Transverse colon (tissue), 4 donors: ENCODE measurements around the gene DACT3. TPM values are rescaled to one million over a fixed set of nuclear protein-coding genes. Genes with fewer than 3 reads are reported as not detected.

Experiments used
- DNase-seq: peaks from one replicate; pipeline ENCODE4 v3.0.0-alpha.2; 2019
- H3K27ac ChIP-seq, 4 donors: fragments of 200-600 bp; sonication (generic); 2 replicates each; pipeline ENCODE4 v1.5.1; 2016 to 2018; ENCODE audit warnings: inconsistent platforms in 4 of 4
- H3K27me3 ChIP-seq: fragments of 200-600 bp; sonication (generic); 2 replicates; pipeline ENCODE4 v1.5.1; 2017; ENCODE audit warnings: inconsistent platforms
- H3K36me3 ChIP-seq, 4 donors: fragments of 200-600 bp; sonication (generic); 2 replicates each; pipeline ENCODE4 v1.5.1; 2017 to 2019; ENCODE audit warnings: inconsistent platforms in 4 of 4
- H3K4me1 ChIP-seq, 4 donors: fragments of 200-600 bp; sonication (generic); 2 replicates each; pipeline ENCODE4 v1.5.1; 2017 to 2020; ENCODE audit warnings: inconsistent platforms in 4 of 4
- H3K4me3 ChIP-seq, 4 donors: fragments of 200-600 bp; sonication (generic); 1 replicate in 1 of 4; 2 replicates in 3 of 4; pipeline versions ENCODE4 v1.5.1 to v1.6.1; 2017 to 2019; ENCODE audit warnings: inconsistent platforms in 4 of 4
- H3K9me3 ChIP-seq, 2 donors: fragments of 200-600 bp; sonication (generic); 2 replicates each; pipeline ENCODE4 v1.5.1; 2017 to 2019; ENCODE audit warnings: inconsistent platforms in 2 of 2
- CTCF ChIP-seq, 5 experiments: fragments of 200-600 bp in 3 of 5; fragments of 450-650 bp in 2 of 5; sonication (generic) in 3 of 5; IDR thresholded peaks; 1 replicate in 2 of 5; 2 replicates in 3 of 5; pipeline ENCODE4 v1.5.1; 2016 to 2017; ENCODE audit warnings: antibody characterized with exemption in 5 of 5, inconsistent platforms in 3 of 5, mild to moderate bottlenecking in 2 of 5, moderate library complexity in 1 of 5
- EP300 ChIP-seq: sonication (generic); formaldehyde crosslinking; IDR thresholded peaks from one replicate; pipeline ENCODE4 v1.6.1; 2017; ENCODE audit warnings: antibody characterized with exemption, low read depth
- POLR2A ChIP-seq: fragments of 450-650 bp; IDR thresholded peaks from one replicate; pipeline ENCODE4 v1.6.1; 2016; ENCODE audit warnings: antibody characterized with exemption, mild to moderate bottlenecking, moderate library complexity
- POLR2AphosphoS5 ChIP-seq, 3 donors: sonication (generic); formaldehyde crosslinking; IDR thresholded peaks; one replicate each; pipeline ENCODE4 v1.6.1; 2016; ENCODE audit warnings: antibody characterized with exemption in 3 of 3
- WGBS, 2 donors: methylation state at CpG; one replicate each; pipeline ENCODE4 v1.1.5; 2018; ENCODE audit warnings: low coverage in 1 of 2; 5-methylcytosine and 5-hydroxymethylcytosine counted together
- in situ Hi-C, 4 donors: fragments of 200-750 bp; cut with MboI; loops; one replicate each; pipeline versions ENCODE4 v1.15.0 to v1.15.1; 2017; ENCODE audit warnings: low sequenced_read_pairs in 3 of 4, low pct_ligation_motif_present in 1 of 4, low pct_unique_long_range_greater_than_20kb in 1 of 4
- intact Hi-C: fragments of 100-400 bp; cut with DNase I; formaldehyde crosslinking; loops from one replicate; pipeline ENCODE4 v1.15.1; 2023; ENCODE audit warnings: low total_unique reads
- total RNA-seq, 4 donors: library from RNA; depleted of rRNA; stranded (reverse); fragments of >200 nt; gene quantifications; one replicate each; pipeline ENCODE4 v1.1.0, GENCODE V29; 2016

DACT3 gene
- total RNA-seq, 4 donors from 2014 or later = 5.3 to 27.1 (median 7.5) TPM

DNA sequence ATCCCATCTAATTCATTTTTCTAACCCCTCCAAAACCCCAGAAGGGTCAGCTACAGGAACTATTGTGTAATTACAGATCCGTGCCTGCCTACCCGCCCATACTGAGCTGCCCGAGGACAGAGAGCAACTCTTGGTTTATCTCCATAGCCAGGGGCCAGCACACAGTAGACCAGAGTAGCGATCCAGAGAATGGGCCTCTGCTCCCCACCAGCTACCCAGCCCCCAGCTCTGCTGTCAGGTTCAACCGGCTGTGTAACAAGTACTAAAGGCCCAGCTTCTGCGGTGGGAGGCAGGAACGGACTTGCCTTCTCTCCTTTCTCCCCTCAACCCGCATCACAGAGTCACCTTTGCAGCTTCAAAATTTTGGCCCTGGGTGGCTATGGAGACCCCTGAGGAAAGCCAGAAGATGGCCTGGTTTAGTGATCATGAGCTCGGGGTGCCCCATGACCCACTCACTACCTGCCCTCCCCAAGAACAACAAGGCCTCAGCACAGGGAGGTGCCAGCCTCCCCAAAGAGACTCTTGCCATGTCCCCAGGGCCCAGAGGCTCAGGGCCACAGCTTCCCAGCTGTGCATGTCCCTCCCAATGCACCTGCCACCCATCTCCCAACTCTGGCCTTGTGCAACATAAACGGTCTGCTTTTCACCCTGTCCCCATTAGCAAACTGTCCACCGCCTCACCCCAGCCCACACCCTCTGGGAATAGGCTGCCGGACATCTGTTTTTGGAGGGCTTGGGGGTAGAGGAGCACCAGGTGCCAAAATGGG is 54.1 kb downstream of the DACT3 start:
- H3K4me1 ChIP-seq = peaks cover 19 to 48% (median 27%) of the 10 kb centered on the region in 4 donors
- no peak for TF ChIP-seq CTCF (IDR thresholded peaks at IDR 0.05)
- TF ChIP-seq POLR2A = no peak
- no peak for TF ChIP-seq EP300
- no peak for TF ChIP-seq POLR2AphosphoS5 (IDR thresholded peaks at IDR 0.05)
- 75 to 83% methylated on average over 2 to 12 of the region's 12 CpGs for WGBS, 2 donors
- H3K36me3 ChIP-seq = peaks cover 0 to 40% (median 13%) of the 10 kb centered on the region in 4 donors
- in situ Hi-C loops = no loop called here
- H3K27me3 ChIP-seq = no peaks in the 10 kb centered on the region
- no peak overlapping the region for H3K4me3 ChIP-seq
- H3K9me3 ChIP-seq = no peaks in the 10 kb centered on the region
- DNase-seq = peak; percentile 4
- intact Hi-C loops = no loop called here
- H3K27ac ChIP-seq = no peak overlapping the region

DNA sequence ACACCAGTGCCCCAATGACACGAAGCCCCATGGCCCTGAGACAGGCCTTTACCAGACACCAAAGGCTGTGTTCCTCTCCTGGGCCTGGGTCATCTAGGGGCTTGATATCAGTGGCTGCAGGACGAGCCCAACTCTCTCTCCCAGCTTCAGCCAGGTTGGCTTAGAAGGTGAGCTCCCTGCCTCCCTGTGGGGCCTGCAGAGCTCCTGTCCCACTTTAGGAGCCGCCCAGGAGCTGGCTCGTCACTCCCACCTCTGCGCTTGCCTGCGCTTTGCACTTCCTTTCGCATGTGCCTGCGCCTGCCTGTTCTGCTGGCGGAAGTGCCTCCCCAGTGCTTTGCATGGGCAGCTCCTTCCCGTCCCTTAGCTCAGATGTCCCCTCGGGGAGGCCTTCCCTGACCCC is 55.0 kb downstream of the DACT3 start:
- Histone ChIP-seq H3K4me1 (peaks cover 19 to 40% (median 27%) of the 10 kb centered on the region in 4 donors), H3K9me3 (no peaks in the 10 kb centered on the region), H3K4me3 (no peak overlapping the region), H3K27ac (peak overlapping the region in 1 of 4 donors; percentile 54), H3K27me3 (no peaks in the 10 kb centered on the region), H3K36me3 (peaks cover 0 to 40% (median 13%) of the 10 kb centered on the region in 4 donors)
- in situ Hi-C loops (no loop called here), intact Hi-C loops (no loop called here)
- TF ChIP-seq EP300 (no peak), CTCF (IDR thresholded peaks at IDR 0.05) (no peak), POLR2AphosphoS5 (IDR thresholded peaks at IDR 0.05) (no peak), POLR2A (no peak)
- peak; percentile 2 for DNase-seq
- 91 to 100% methylated on average over 1 to 11 of the region's 11 CpGs for WGBS, 2 donors

- WGBS, 2 donors = 83% methylated on average over 13 of the region's 16 CpGs; no CpG with 5 or more reads in 1 of the 2 donors
- peaks cover 19 to 37% (median 27%) of the 10 kb centered on the region in 4 donors for H3K4me1 ChIP-seq
- no peak for DNase-seq
- peak overlapping the region in 3 of 4 donors; percentile 1 to 54 (median 28) for H3K27ac ChIP-seq
- H3K4me3 ChIP-seq = no peak overlapping the region
- intact Hi-C loops (no loop called here), in situ Hi-C loops (no loop called here)
- no peaks in the 10 kb centered on the region for H3K9me3 ChIP-seq
- H3K36me3 ChIP-seq = peaks cover 0 to 40% (median 13%) of the 10 kb centered on the region in 4 donors
- H3K27me3 ChIP-seq = no peaks in the 10 kb centered on the region
- TF ChIP-seq CTCF (IDR thresholded peaks at IDR 0.05) = no peak
- no peak for TF ChIP-seq POLR2AphosphoS5 (IDR thresholded peaks at IDR 0.05)
- no peak for TF ChIP-seq POLR2A
- no peak for TF ChIP-seq EP300
These were observed 55.6 kb downstream of the DACT3 start for GRCh38 chr19:46605356-46605821.

DNA sequence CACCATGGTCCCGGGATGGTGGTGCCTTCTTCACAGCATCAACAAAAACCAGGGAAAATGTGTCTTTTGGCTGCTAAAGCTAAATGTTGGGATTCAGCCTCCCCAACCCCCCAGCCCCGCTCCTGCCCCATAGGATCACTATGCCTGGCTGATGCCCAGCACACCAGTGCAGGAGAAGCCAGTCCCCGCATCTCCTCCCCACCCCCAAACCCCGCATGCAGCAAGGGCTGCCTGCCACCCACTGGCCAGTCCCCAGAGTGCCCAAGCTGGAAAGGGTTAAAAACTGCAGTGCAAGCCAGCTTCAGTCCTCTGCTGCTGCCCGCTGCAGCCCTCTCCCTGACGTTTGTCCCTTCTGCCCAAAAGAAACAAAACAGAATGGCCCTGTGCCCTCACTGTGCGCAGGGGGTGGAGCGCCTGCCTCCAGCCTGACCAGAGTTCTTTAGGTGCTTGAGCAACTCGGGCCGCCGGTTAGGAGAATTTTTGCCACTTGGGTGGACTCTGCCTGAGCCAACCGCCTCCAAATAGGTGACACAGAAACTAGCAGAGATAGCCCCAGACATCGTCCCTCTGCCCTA is 56.1 kb downstream of the DACT3 start:
- no peaks in the 10 kb centered on the region for H3K9me3 ChIP-seq
- no peaks in the 10 kb centered on the region for H3K27me3 ChIP-seq
- WGBS, 2 donors = 75% methylated on average over 13 of the region's 13 CpGs; no CpG with 5 or more reads in 1 of the 2 donors
- intact Hi-C loops (loop anchor here (5.0 kb wide), 2 partner anchors 57 to 142 kb away; partner anchors contain the start of genes DACT3, FKRP and STRN4), in situ Hi-C loops (no loop called here)
- no peak overlapping the region for H3K4me3 ChIP-seq
- no peak for DNase-seq
- peak overlapping the region in 3 of 4 donors; percentile 1 to 54 (median 28) for H3K27ac ChIP-seq
- TF ChIP-seq EP300 (no peak), POLR2A (no peak), POLR2AphosphoS5 (IDR thresholded peaks at IDR 0.05) (no peak), CTCF (IDR thresholded peaks at IDR 0.05) (no peak)
- H3K4me1 ChIP-seq = peaks cover 19 to 42% (median 29%) of the 10 kb centered on the region in 4 donors
- H3K36me3 ChIP-seq = peaks cover 0 to 39% (median 13%) of the 10 kb centered on the region in 4 donors
